Left lung (tissue), 10 donors: Measurements from ENCODE around the gene LINC01488. TPM values are rescaled to one million over a fixed set of nuclear protein-coding genes. Genes with fewer than 3 reads are reported as not detected.
A peak's percentile ranks its signal among the peaks of the same experiment; 100 is the strongest.

Experiments used
- ATAC-seq: fragments of 200-7000 bp; cut with Tn5 transposase; one replicate; pipeline ENCODE4 v1.9.1; 2020; ENCODE audit warnings: moderate library complexity
- DNase-seq, 4 donors: peaks; one replicate each; pipeline ENCODE4 v3.0.0-alpha.2; 2013 to 2020
- H3K27ac ChIP-seq, 2 donors: fragments of 200-600 bp; sonication (generic) in 1 of 2; one replicate each; pipeline versions ENCODE4 v1.5.0 to v1.8.0; 2020 to 2021
- H3K27me3 ChIP-seq, 2 donors: fragments of 200-600 bp; sonication (generic) in 1 of 2; one replicate each; pipeline versions ENCODE4 v1.5.0 to v1.8.0; 2020 to 2021
- H3K36me3 ChIP-seq, 2 donors: fragments of 200-600 bp; sonication (generic) in 1 of 2; one replicate each; pipeline versions ENCODE4 v1.5.0 to v1.8.0; 2020 to 2021
- H3K4me1 ChIP-seq, 2 donors: fragments of 200-600 bp; one replicate each; pipeline ENCODE4 v1.8.0; 2021
- H3K4me3 ChIP-seq, 2 donors: fragments of 200-600 bp; sonication (generic) in 1 of 2; one replicate each; pipeline versions ENCODE4 v1.5.0 to v1.8.0; 2020 to 2021; ENCODE audit warnings: mild to moderate bottlenecking in 1 of 2
- H3K9me3 ChIP-seq, 2 donors: fragments of 200-600 bp; sonication (generic) in 1 of 2; one replicate each; pipeline versions ENCODE4 v1.5.0 to v1.8.0; 2020 to 2021
- CTCF ChIP-seq, 2 donors: fragments of 200-600 bp; sonication (generic) in 1 of 2; IDR thresholded peaks; one replicate each; pipeline versions ENCODE4 v1.5.0 to v1.8.0; 2021; ENCODE audit warnings: antibody characterized with exemption in 2 of 2
- intact Hi-C, 2 donors: fragments of 100-400 bp; cut with DNase I; formaldehyde crosslinking; loops; one replicate each; pipeline versions ENCODE4 v1.11.2 to v1.14.2; 2022
- polyA plus RNA-seq, 6 donors: library from polyadenylated mRNA; unstranded; fragments of 120-200 nt; gene quantifications; one replicate each; pipeline ENCODE4 v1.2.1, GENCODE V29; 2013; ENCODE audit not compliant: insufficient read length in 6 of 6
- total RNA-seq, 2 donors: library from RNA; stranded (reverse); fragmentation: NEBNext Ultra II Directional; extraction: Animal tissue kit (Norgen Biotek cat#: 25700); gene quantifications; one replicate each; pipeline ENCODE4 v1.2.1, GENCODE V29; 2021
- donor health status: DM: no; HTN: yes; CAD: no.
- donor health status: DM: no; HTN: no; CAD: no.

LINC01488 gene
- total and polyA plus RNA-seq, 8 donors = 0.04 to 0.12 (median 0.07) TPM; not detected in 2

GRCh38 chr11:69525516-69526452 is 44.3 kb downstream of the LINC01488 start:
- ATAC-seq (no peak), DNase-seq (no peak)
- intact Hi-C loops = no loop called here
- Histone ChIP-seq H3K4me1 (no peaks in the 10 kb centered on the region), H3K9me3 (no peaks in the 10 kb centered on the region), H3K27ac (no peak overlapping the region), H3K27me3 (no peaks in the 10 kb centered on the region), H3K36me3 (no peaks in the 10 kb centered on the region), H3K4me3 (no peak overlapping the region)
- TF ChIP-seq CTCF (IDR thresholded peaks at IDR 0.05) = no peak

DNA sequence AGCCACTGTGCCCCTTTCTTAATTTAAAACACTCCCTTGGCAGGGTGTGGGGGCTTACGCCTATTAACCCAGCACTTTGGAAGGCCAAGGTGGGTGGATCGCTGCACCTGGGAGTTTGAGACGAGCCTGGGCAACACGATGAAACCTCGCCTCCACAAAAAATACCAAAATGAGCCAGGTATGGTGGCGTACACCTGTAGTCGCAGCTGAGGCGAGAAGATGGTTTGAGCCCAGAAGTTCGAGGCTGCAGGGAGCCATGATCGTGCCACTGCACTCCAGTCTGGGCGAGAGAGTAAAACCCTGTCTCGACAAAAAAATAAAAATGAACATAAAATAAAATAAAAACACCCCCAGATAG is 45.0 kb downstream of the LINC01488 start:
- no peaks in the 10 kb centered on the region for H3K27me3 ChIP-seq
- no peaks in the 10 kb centered on the region for H3K36me3 ChIP-seq
- no peak for DNase-seq
- H3K4me1 ChIP-seq = no peaks in the 10 kb centered on the region
- ATAC-seq = no peak
- no peak overlapping the region for H3K4me3 ChIP-seq
- H3K27ac ChIP-seq = no peak overlapping the region
- H3K9me3 ChIP-seq = no peaks in the 10 kb centered on the region
- intact Hi-C loops = no loop called here
- no peak for TF ChIP-seq CTCF (IDR thresholded peaks at IDR 0.05)

GRCh38 chr11:69529001-69529400 is 47.5 kb downstream of the LINC01488 start:
- H3K27ac ChIP-seq = no peak overlapping the region
- H3K4me3 ChIP-seq = no peak overlapping the region
- no peaks in the 10 kb centered on the region for H3K36me3 ChIP-seq
- intact Hi-C loops = no loop called here
- ATAC-seq (no peak), DNase-seq (no peak)
- H3K4me1 ChIP-seq = no peaks in the 10 kb centered on the region
- no peaks in the 10 kb centered on the region for H3K9me3 ChIP-seq
- TF ChIP-seq CTCF (IDR thresholded peaks at IDR 0.05) = no peak
- H3K27me3 ChIP-seq = no peaks in the 10 kb centered on the region

GRCh38 chr11:69530278-69531070 is 49.0 kb downstream of the LINC01488 start:
- DNase-seq (peak in 1 of 4 donors; percentile 62), ATAC-seq (peak; percentile 68)
- intact Hi-C loops = no loop called here
- no peak for TF ChIP-seq CTCF (IDR thresholded peaks at IDR 0.05)
- Histone ChIP-seq H3K27ac (no peak overlapping the region), H3K9me3 (no peaks in the 10 kb centered on the region), H3K4me3 (no peak overlapping the region), H3K36me3 (no peaks in the 10 kb centered on the region), H3K27me3 (no peaks in the 10 kb centered on the region), H3K4me1 (no peaks in the 10 kb centered on the region)
